GM12872 (cell line): ENCODE results near the gene C6orf120.

Source experiments
- TF ChIP-seq, protein P1 (sequence below): IDR thresholded peaks from 3 replicates; pipeline ENCODE4 v1.5.1; 2011; ENCODE audit warnings: low read depth, mild to moderate bottlenecking, low read length, moderate library complexity; ENCODE audit not compliant: insufficient read depth

The C6orf120 gene

DNA sequence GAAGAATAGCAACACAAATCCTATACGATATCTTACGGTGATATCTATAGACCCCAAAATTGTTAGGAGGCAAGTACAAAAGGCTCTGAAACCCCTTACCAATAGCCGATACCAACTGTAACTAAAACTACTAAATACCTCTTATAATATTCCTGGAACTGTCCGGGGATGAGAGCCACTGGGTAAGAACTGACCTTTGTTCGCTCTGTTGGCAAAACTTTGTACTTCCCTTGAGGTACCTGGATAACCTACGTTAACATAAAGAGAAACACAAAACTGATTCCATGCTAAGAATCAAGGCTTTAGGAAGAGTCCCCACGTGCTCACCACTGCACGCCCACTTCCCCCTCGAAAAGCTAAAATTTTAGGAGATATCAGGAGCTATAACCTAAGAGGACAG is 12.7 kb downstream of the C6orf120 start:
- TF ChIP-seq, protein P1, sequence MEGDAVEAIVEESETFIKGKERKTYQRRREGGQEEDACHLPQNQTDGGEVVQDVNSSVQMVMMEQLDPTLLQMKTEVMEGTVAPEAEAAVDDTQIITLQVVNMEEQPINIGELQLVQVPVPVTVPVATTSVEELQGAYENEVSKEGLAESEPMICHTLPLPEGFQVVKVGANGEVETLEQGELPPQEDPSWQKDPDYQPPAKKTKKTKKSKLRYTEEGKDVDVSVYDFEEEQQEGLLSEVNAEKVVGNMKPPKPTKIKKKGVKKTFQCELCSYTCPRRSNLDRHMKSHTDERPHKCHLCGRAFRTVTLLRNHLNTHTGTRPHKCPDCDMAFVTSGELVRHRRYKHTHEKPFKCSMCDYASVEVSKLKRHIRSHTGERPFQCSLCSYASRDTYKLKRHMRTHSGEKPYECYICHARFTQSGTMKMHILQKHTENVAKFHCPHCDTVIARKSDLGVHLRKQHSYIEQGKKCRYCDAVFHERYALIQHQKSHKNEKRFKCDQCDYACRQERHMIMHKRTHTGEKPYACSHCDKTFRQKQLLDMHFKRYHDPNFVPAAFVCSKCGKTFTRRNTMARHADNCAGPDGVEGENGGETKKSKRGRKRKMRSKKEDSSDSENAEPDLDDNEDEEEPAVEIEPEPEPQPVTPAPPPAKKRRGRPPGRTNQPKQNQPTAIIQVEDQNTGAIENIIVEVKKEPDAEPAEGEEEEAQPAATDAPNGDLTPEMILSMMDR = no peak

DNA sequence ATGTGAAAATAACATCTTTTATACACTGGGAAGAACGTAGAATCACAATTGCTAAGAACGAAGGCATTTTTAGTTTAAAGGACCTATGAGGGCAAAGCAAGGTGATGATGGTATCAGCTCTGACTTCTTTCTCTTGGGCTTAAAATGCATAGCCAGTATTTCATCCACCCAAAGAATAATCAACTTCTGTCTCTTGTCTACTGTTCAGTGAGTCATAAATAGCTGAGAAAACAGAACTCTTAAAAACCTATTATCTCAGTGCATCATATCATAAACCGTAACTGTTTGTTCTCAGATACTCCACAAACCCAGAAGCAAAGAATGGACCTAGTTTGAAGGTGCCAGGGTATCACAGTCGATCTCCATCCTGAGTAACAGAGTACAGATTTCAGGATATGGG is 17.2 kb downstream of the C6orf120 start:
- TF ChIP-seq, protein P1 = no peak

DNA sequence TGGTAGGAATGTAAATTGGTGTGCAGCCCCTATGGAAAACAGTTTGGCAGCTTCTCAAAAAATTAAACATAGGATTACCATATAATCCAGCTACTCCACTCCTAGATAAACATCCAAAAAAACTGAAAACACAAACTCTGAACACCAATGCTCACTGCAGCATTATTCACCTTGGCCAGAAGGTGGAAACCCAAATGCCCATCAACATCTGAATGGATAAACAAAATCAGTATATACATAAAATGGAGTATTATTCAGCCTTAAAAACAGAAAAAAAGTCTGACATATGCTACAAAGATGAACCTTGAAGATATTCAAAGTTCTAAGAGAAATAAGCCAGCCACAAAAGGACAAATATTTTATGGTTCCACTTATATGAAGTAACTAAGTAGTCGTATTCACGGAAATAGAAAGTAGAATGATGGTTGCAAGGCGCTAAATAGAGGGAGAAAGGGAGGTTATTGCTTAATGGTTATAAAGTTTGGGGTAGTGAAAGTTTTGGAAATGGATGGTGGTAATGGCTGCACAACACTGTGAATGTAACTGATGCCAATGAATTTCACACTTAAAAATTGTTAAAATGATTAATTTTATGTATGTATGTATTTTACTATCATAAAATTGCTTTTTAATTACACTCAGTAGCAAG is 18.4 kb downstream of the C6orf120 start:
- TF ChIP-seq, protein P1 = no peak

DNA sequence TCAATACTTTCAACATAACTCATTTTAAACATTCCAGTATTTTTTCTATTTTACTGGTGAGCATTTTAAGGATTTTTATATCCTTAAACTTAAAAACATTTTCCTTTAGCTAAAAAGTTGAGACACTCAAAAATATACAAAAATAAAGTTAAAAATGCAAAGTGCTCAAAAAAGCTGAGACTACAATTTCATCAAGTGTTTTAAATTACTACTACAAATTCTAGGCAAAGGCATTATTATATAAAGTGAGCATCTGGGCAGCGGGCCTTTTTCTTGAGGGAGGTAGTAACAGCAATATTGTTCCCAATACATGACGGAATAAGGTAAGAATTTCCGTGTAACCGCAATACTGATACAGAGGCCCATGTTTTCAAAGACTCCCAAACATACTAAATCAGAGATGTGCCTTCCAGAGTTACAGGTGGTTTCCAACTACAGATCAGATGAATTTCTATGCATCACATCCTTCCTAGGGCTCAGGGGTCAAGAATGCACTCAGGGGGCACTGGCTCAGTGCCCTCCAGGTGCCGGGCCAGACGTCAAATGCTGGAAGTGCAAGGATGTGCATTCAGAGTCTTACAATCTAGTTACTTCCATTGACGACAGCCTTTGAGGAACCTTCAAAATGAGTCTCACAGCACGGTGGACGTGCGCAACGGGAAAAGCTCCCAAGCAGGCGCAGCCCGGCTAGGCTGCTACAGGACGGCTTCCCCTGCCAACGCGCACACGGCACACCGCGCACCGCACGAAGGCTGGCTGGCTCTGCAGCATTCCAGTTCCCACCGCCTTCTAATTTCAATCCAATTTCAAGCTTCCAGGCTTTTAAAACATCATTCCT is 20.7 kb downstream of the C6orf120 start:
- TF ChIP-seq, protein P1 = no peak

DNA sequence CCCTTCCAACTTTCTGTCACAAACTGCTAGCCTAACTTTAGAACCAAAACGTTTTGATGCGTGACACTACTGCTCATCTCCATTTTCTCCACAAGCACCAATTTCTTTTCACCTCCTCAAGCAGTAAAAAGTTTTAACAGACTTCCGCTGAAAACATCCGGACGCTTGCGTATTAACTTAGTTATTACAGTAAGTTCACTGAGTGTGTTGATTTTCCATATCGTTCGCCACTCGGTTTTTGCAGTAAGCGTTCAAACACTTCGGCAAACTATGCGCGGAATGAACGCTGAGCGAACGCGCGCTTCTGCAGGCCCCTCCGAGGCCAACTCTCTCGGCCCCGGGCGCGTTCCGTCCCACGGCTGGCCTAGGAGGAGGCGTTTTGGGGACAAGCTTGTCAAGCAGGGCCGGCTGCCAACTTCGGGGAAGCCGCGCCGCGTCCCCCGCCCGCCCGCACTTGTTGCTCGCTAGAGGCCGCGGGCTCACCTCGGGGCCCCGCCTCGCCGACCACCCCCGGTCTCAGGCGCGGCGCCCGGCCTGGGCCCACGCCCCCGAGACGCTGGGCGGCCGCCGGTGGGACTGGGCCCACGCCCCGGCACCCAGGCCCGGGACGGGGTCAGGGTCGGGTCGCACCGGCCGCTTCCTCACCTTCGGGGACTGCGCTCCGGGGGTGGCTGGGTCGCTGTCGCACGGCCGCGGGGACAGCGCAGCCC is 21.4 kb downstream of the C6orf120 start:
- TF ChIP-seq, protein P1 = no peak

DNA sequence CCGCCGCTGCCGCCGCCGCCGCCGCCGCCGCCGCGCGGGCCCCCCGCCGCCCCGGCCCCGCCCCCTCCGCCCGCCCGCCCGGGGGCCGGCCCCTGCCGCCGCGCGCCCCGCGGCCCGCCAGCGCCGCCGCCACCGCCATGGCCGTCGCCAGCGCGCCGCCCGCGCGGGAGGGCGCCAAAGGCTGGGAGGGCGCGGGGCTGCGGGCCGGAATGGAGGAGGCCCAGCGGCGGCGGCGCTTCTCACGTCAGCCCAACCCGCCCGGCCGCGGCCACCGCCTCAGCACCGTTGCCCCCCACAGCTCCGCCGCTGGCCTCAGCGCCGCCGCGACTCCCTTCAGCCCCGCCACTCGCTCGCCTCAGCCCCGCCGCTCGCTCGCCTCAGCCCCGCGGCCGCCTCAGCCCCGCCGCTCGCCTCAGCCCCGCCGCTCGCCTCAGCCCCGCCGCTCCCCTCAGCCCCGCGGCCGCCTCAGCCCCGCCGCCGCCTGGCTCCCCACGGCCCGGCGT is 22.1 kb downstream of the C6orf120 start:
- TF ChIP-seq, protein P1 = no peak
